HepG2 (cell line): Measurements from ENCODE around the gene ZNF217. TPM values are rescaled to one million over a fixed set of nuclear protein-coding genes. Genes with fewer than 3 reads are reported as not detected.

ENCODE experiments used
- FIP1L1 ChIP-seq: fragments of 200-400 bp; formaldehyde crosslinking; IDR thresholded peaks from 2 replicates; pipeline ENCODE4 v1.6.1; 2018; ENCODE audit warnings: low read depth, mild to moderate bottlenecking, low read length, moderate library complexity, borderline replicate concordance; ENCODE audit not compliant: insufficient read depth
- PRPF4 ChIP-seq: fragments of 200-400 bp; formaldehyde crosslinking; IDR thresholded peaks from 2 replicates; pipeline ENCODE4 v1.6.1; 2016; ENCODE audit warnings: low read length, low read depth; ENCODE audit not compliant: poor library complexity, severe bottlenecking
- SAFB2 ChIP-seq: sonication (generic); formaldehyde crosslinking; IDR thresholded peaks from 2 replicates; pipeline ENCODE4 v1.5.1; 2020; ENCODE audit warnings: missing genetic modification reagents, low read depth, mild to moderate bottlenecking, borderline replicate concordance
- ZMAT3 ChIP-seq: sonication (generic); formaldehyde crosslinking; conservative IDR thresholded peaks from 2 replicates; pipeline ENCODE4 v1.7.0; 2021; ENCODE audit warnings: missing genetic modification reagents
- polyA plus RNA-seq, 8 experiments: library from polyadenylated mRNA; depleted of rRNA in 3 of 8; stranded (reverse) in 7 of 8; unstranded in 1 of 8; fragments of >200 nt; fragmentation: Illumina TruSeq in 4 of 8; extraction: Trizol in 4 of 8; gene quantifications; 2 replicates each; pipeline versions ENCODE4 v1.2.1 to v1.2.3, GENCODE V29; 2011 to 2016; ENCODE audit warnings: low read depth in 4 of 8, missing spikeins in 1 of 8, mixed read lengths in 1 of 8; ENCODE audit not compliant: insufficient read depth in 1 of 8
- total RNA-seq, 5 experiments: library from RNA; depleted of rRNA; stranded (reverse); fragments of >200 nt; fragmentation: Illumina TruSeq; extraction: Trizol; gene quantifications; 2 replicates each; pipeline ENCODE4 v1.2.3, GENCODE V29; 2016; ENCODE audit warnings: low read depth in 1 of 5
- TF ChIP-seq, protein P1 (sequence below): sonication (generic); formaldehyde crosslinking; IDR thresholded peaks from 2 replicates; pipeline ENCODE4 v1.5.0; 2020; ENCODE audit warnings: mild to moderate bottlenecking, missing genetic modification reagents, borderline replicate concordance
- TF ChIP-seq, protein P2 (sequence below): sonication (generic); formaldehyde crosslinking; IDR thresholded peaks from 2 replicates; pipeline ENCODE4 v1.4.0; 2020; ENCODE audit warnings: missing genetic modification reagents, borderline replicate concordance
- TF ChIP-seq, protein P3 (sequence below): sonication (generic); formaldehyde crosslinking; IDR thresholded peaks from 2 replicates; pipeline ENCODE4 v1.5.0; 2020; ENCODE audit warnings: missing genetic modification reagents, mild to moderate bottlenecking, borderline replicate concordance

ZNF217 gene
- total and polyA plus RNA-seq, 2 of the 13 experiments (the other 11 are each of a cell fraction or from before 2014, with no cell fraction given): 22.3 to 29.8 TPM

DNA sequence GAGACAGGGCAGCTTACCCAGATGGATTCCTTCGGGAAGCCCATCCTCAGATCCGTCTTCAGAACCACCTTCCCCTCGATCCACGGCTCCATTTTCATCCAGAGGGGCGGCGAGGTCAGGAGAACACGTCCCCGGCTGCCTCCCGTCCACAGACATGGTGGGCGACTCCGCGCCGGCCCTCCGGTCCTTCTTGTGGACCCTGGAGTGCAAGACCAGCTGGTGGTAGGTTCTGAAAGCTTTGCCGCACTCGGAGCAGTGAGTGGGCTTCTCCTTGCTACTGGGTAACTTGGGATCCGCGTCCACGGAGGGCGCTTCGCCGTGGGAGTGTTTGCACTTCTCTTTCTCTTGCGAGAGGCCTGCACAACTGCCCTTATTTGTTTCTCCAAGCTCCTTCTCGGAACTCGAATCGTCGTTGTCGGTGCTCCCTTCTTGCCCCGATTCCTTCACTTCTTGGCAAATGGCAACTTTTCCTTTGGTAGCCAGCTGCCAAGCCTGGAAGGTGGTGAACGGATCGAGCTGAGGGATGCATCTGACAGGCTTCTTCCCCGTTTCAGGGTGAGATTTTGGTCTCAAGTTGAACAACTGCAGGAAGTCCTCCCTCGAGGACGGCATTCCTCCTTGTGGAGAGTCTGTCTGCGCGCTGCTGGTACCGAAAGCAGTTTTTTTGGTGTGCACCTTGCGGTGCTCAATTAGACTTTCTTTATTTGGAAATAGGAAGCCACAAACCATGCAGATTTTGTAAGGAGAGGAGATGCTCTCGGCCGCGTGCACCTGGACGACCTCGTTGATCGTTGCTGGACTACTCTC, 12.0 kb downstream of the ZNF217 start (continued):
- TF ChIP-seq, protein P1, sequence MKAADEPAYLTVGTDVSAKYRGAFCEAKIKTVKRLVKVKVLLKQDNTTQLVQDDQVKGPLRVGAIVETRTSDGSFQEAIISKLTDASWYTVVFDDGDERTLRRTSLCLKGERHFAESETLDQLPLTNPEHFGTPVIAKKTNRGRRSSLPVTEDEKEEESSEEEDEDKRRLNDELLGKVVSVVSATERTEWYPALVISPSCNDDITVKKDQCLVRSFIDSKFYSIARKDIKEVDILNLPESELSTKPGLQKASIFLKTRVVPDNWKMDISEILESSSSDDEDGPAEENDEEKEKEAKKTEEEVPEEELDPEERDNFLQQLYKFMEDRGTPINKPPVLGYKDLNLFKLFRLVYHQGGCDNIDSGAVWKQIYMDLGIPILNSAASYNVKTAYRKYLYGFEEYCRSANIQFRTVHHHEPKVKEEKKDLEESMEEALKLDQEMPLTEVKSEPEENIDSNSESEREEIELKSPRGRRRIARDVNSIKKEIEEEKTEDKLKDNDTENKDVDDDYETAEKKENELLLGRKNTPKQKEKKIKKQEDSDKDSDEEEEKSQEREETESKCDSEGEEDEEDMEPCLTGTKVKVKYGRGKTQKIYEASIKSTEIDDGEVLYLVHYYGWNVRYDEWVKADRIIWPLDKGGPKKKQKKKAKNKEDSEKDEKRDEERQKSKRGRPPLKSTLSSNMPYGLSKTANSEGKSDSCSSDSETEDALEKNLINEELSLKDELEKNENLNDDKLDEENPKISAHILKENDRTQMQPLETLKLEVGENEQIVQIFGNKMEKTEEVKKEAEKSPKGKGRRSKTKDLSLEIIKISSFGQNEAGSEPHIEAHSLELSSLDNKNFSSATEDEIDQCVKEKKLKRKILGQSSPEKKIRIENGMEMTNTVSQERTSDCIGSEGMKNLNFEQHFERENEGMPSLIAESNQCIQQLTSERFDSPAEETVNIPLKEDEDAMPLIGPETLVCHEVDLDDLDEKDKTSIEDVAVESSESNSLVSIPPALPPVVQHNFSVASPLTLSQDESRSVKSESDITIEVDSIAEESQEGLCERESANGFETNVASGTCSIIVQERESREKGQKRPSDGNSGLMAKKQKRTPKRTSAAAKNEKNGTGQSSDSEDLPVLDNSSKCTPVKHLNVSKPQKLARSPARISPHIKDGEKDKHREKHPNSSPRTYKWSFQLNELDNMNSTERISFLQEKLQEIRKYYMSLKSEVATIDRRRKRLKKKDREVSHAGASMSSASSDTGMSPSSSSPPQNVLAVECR (CRISPR knock-in tag): 0 out of 2 replicates have a peak, but pooled peaks have one; percentile 11
- peak; percentile 42 for TF ChIP-seq PRPF4
- TF ChIP-seq ZMAT3 (CRISPR knock-in tag): no peak
- TF ChIP-seq, protein P2, sequence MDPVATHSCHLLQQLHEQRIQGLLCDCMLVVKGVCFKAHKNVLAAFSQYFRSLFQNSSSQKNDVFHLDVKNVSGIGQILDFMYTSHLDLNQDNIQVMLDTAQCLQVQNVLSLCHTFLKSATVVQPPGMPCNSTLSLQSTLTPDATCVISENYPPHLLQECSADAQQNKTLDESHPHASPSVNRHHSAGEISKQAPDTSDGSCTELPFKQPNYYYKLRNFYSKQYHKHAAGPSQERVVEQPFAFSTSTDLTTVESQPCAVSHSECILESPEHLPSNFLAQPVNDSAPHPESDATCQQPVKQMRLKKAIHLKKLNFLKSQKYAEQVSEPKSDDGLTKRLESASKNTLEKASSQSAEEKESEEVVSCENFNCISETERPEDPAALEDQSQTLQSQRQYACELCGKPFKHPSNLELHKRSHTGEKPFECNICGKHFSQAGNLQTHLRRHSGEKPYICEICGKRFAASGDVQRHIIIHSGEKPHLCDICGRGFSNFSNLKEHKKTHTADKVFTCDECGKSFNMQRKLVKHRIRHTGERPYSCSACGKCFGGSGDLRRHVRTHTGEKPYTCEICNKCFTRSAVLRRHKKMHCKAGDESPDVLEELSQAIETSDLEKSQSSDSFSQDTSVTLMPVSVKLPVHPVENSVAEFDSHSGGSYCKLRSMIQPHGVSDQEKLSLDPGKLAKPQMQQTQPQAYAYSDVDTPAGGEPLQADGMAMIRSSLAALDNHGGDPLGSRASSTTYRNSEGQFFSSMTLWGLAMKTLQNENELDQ: no peak
- TF ChIP-seq SAFB2: peak; percentile 35; the same call in 1 of the 2 replicates
- TF ChIP-seq FIP1L1: 0 out of 2 replicates have a peak, but pooled peaks have one; percentile 16
- TF ChIP-seq, protein P3, sequence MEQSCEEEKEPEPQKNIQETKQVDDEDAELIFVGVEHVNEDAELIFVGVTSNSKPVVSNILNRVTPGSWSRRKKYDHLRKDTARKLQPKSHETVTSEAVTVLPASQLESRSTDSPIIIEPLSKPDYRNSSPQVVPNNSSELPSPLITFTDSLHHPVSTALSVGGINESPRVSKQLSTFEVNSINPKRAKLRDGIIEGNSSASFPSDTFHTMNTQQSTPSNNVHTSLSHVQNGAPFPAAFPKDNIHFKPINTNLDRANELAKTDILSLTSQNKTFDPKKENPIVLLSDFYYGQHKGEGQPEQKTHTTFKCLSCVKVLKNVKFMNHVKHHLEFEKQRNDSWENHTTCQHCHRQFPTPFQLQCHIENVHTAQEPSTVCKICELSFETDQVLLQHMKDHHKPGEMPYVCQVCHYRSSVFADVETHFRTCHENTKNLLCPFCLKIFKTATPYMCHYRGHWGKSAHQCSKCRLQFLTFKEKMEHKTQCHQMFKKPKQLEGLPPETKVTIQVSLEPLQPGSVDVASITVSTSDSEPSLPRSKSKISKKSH (CRISPR knock-in tag): no peak
- TF ChIP-seq, all 625 proteins: peak for 31
